ENCODE measurements around the gene CMTM6.

GRCh38 chr3:32508711-32509110 lies 6.1 kb upstream of the CMTM6 start:
- TF ChIP-seq CTCF (IDR thresholded peaks at IDR 0.05) = no peak
- TF ChIP-seq POLR2A (IDR thresholded peaks at IDR 0.05) = no peak

Measured in heart left ventricle (tissue), 13 donors.